Skeletal muscle tissue (tissue), 4 donors: Measurements from ENCODE around the gene KNDC1. TPM values are rescaled to one million over a fixed set of nuclear protein-coding genes. Genes with fewer than 3 reads are reported as not detected.

Experiments
- H3K27ac ChIP-seq: one replicate; pipeline ENCODE4 v1.7.0; 2013; ENCODE audit warnings: mild to moderate bottlenecking, low read depth, low read length, inconsistent platforms
- H3K27me3 ChIP-seq, 3 donors: one replicate each; pipeline ENCODE4 v1.7.0; 2013; ENCODE audit warnings: low read length in 3 of 3; ENCODE audit not compliant: control insufficient read depth in 3 of 3, insufficient read depth in 3 of 3
- H3K36me3 ChIP-seq, 3 donors: one replicate each; pipeline ENCODE4 v1.7.0; 2013; ENCODE audit warnings: low read length in 3 of 3; ENCODE audit not compliant: control insufficient read depth in 3 of 3, insufficient read depth in 3 of 3
- H3K4me1 ChIP-seq, 3 donors: one replicate each; pipeline ENCODE4 v1.7.0; 2013; ENCODE audit warnings: low read length in 3 of 3, mild to moderate bottlenecking in 3 of 3; ENCODE audit not compliant: control insufficient read depth in 3 of 3, insufficient read depth in 3 of 3
- H3K4me3 ChIP-seq, 3 donors: one replicate each; pipeline ENCODE4 v1.7.0; 2013; ENCODE audit warnings: low read length in 3 of 3
- H3K9ac ChIP-seq, 3 donors: one replicate each; pipeline ENCODE4 v1.7.0; 2013; ENCODE audit warnings: low read length in 3 of 3, mild to moderate bottlenecking in 3 of 3, moderate library complexity in 2 of 3, low read depth in 1 of 3
- H3K9me3 ChIP-seq, 3 donors: one replicate each; pipeline ENCODE4 v1.7.0; 2013; ENCODE audit warnings: low read length in 3 of 3; ENCODE audit not compliant: control insufficient read depth in 3 of 3
- total RNA-seq: library from RNA; depleted of rRNA; stranded (reverse); fragments of >200 nt; gene quantifications from one replicate; pipeline ENCODE4 v1.2.3, GENCODE V29; 2014
- donor health status: Osteomylitis.

Gene KNDC1
- total RNA-seq, 1 donor from 2014 or later = 0.52 TPM

DNA sequence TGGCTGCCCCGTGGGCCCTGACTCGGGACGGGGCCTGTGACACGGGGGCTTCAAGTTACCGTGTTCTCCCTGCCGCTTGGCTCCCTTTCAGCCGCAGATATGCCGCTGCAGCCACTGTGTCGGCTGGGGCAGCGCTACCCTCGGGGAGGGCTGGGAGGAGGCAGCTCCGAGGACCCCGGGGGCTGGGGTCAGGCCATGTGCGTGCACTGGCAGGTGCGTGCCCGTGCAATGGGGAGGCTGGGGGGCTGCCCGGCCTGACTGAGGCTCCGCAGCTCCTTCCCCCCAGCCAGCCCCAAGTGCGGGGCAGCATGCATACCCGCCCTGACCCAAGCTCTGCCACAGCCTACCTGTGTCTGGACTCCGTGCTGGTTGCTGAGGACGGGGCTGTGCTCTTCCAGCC, 29.2 kb downstream of the KNDC1 start:
- no peak overlapping the region for H3K4me3 ChIP-seq
- no peak overlapping the region for H3K9ac ChIP-seq
- no peaks in the 10 kb centered on the region for H3K36me3 ChIP-seq
- no peaks in the 10 kb centered on the region for H3K4me1 ChIP-seq
- no peaks in the 10 kb centered on the region for H3K9me3 ChIP-seq
- H3K27me3 ChIP-seq = peaks cover 28 to 46% (median 38%) of the 10 kb centered on the region in 3 donors
- H3K27ac ChIP-seq = no peak overlapping the region

DNA sequence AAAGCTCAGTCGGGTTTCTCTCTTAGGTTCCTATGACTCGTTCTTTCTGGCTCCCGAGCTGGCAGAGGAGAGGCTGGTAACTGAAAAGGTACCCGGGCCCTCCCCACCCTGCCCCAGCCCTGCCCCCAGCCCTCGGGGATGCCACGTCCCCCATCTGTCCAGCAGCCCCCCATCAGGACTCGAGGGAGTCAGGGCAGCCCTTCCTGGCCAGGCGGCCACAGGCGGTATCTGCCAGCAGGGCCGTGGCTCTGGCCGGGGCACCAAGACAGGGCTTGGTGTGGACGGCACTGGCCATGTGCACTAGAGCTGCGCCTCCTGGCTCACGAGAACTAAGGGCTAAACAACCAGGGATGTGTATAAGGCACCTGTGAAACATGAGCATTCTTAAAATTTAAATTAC, 29.7 kb downstream of the KNDC1 start:
- peaks cover 24 to 42% (median 38%) of the 10 kb centered on the region in 3 donors for H3K27me3 ChIP-seq
- no peaks in the 10 kb centered on the region for H3K36me3 ChIP-seq
- no peaks in the 10 kb centered on the region for H3K9me3 ChIP-seq

DNA sequence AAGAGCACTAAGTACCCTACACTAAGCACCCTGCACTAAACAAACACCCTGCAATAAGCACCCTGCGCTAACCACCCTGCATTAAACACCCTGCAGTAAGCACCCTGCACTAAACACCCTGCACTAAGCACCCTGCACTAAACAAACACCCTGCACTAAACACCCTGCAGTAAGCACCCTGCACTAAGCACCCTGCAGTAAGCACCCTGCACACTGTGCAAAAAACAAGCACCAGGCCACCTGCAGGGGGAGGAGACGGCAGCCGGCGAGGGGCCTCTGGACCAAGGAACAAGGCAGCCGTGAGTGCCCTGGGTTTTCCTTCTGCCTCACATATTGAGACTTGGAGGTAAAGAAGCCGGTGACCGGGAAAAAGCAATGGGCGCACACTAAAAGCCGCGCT, 30.2 kb downstream of the KNDC1 start:
- Histone ChIP-seq H3K27ac (no peak overlapping the region), H3K4me3 (no peak overlapping the region), H3K9me3 (no peaks in the 10 kb centered on the region), H3K4me1 (no peaks in the 10 kb centered on the region), H3K36me3 (no peaks in the 10 kb centered on the region), H3K9ac (no peak overlapping the region), H3K27me3 (peaks cover 24 to 38% (median 36%) of the 10 kb centered on the region in 3 donors)

More for the DNA sequence above, 29.7 kb downstream of the KNDC1 start:
- Histone ChIP-seq H3K4me3 (no peak overlapping the region), H3K9ac (no peak overlapping the region), H3K4me1 (no peaks in the 10 kb centered on the region), H3K27ac (no peak overlapping the region)

DNA sequence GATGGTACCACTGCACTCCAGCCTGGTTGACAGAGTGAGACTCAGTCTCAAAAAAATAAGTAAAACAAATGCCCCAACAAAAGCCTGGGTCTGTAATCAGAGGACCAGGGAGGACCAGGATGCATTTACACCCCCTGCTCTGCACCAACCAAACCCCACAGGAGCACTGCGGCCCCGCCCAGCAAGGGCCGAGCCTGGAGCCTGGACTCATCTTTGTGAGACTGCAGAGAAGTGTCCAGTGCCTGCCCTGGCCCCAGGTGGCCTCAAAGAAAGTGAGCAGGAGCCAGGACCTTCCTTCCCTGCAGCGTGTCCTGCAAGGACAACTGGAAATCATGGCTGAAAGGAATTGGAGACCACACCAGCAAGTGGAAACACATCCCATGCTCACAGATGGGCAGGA, 31.6 kb downstream of the KNDC1 start:
- H3K27ac ChIP-seq = no peak overlapping the region
- H3K36me3 ChIP-seq = no peaks in the 10 kb centered on the region
- H3K4me1 ChIP-seq = no peaks in the 10 kb centered on the region
- H3K27me3 ChIP-seq = peaks cover 18 to 33% (median 31%) of the 10 kb centered on the region in 3 donors
- no peak overlapping the region for H3K4me3 ChIP-seq
- no peak overlapping the region for H3K9ac ChIP-seq
- no peaks in the 10 kb centered on the region for H3K9me3 ChIP-seq

DNA sequence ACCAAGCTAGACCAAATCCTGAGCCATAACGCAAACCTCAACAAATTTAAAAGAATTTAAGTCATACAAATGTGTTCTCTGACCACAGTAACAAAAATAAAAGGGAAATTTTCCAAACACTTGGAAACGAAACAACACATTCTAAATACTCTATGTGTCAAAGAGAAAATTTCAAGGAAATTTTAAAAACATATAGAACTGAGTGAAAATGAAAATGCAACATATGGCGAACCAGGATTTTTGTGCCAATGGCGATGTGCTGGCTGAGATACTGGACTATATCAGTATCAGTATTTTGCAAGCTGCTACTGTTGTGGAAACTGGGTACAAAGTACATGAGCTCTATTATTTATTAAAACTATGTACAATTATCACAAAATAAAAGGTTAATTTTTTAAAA, 34.1 kb downstream of the KNDC1 start:
- Histone ChIP-seq H3K4me3 (no peak overlapping the region), H3K27me3 (peaks cover 4 to 15% (median 12%) of the 10 kb centered on the region in 3 donors), H3K9me3 (no peaks in the 10 kb centered on the region), H3K9ac (no peak overlapping the region), H3K27ac (no peak overlapping the region), H3K4me1 (no peaks in the 10 kb centered on the region), H3K36me3 (no peaks in the 10 kb centered on the region)

DNA sequence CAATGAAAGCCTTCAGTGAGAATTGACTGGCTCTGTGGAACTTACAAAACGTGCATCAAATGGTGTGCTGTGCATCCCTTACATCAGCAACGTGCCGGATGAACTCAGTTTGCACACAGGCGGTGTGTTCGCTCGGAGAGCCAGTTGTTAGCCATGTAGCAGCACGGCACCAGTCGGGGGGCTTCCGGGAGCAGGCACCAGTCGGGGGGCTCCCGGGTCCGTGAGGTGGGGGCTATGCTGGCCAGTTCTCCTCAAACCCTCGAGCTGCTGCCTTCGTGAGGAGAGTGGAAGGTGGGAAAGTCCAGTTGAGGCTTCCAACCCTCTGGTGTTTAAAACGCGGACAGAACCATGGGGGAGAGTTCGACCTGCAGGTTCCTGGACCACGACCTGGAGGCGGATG, 35.1 kb downstream of the KNDC1 start:
- Histone ChIP-seq H3K27ac (no peak overlapping the region), H3K9me3 (no peaks in the 10 kb centered on the region), H3K4me1 (no peaks in the 10 kb centered on the region), H3K4me3 (no peak overlapping the region), H3K9ac (no peak overlapping the region), H3K27me3 (peaks cover 0 to 10% (median 5%) of the 10 kb centered on the region in 3 donors), H3K36me3 (no peaks in the 10 kb centered on the region)

DNA sequence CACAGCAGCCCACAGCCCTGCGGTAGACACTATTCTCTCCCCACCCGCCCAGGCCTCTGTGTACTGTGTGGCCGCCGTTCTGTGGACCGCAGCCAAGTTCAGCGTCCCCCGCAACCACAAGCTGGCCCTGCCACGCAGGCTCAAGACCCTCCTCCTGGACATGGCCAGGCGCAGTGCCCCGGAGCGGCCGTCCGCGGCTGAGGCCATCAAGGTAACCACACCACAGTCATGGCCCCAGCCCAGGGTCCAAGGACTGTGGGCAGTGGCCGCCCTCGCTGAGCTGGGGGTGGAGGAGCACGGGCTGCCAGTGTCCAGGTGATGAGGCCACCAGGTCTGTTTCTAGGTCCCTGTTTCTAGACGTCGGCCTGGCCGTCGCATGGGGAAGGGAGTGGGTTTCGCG, 35.6 kb downstream of the KNDC1 start:
- Histone ChIP-seq H3K9ac (no peak overlapping the region), H3K4me1 (no peaks in the 10 kb centered on the region), H3K27me3 (peaks cover 0 to 7% (median 3%) of the 10 kb centered on the region in 3 donors), H3K27ac (no peak overlapping the region), H3K4me3 (no peak overlapping the region), H3K36me3 (no peaks in the 10 kb centered on the region), H3K9me3 (no peaks in the 10 kb centered on the region)

DNA sequence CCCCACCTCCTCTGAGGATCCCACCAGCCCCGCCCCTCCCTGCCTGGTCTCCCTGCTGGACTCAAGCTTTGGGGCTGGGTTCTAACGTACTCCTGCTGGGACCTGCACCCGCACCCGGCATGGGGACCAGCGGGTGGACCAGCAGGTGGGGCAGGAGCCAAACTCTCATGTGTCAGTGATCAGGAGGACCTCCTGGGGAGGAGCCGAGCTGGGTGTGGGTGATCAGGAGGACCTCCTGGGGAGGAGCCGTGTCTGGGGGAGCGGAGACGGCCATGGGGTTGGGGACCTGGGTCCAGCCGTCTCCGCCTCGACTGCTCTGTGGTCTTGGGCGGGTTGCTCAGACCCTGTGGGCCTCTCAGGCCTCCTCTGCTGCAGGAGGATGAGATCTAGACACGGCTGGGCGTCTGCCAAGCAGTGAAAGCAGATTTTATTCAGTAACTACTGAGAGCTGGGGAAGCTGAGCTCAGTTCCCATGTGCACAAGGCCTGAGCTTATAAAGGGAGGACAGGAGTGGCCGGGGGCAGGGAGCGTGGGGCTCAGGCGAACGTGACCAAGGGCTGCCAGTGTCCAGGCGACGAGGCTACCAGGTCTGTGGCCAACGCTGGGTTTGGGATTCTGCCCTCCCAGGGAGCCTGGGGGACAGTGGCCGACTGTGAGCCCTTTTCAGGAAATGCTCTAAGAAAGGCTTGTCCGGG, 36.3 kb downstream of the KNDC1 start:
- H3K4me3 ChIP-seq = no peak overlapping the region
- H3K9me3 ChIP-seq = no peaks in the 10 kb centered on the region
- peaks cover 0 to 7% (median 6%) of the 10 kb centered on the region in 3 donors for H3K27me3 ChIP-seq
- H3K27ac ChIP-seq = no peak overlapping the region
- no peak overlapping the region for H3K9ac ChIP-seq
- H3K36me3 ChIP-seq = no peaks in the 10 kb centered on the region
- H3K4me1 ChIP-seq = no peaks in the 10 kb centered on the region

DNA sequence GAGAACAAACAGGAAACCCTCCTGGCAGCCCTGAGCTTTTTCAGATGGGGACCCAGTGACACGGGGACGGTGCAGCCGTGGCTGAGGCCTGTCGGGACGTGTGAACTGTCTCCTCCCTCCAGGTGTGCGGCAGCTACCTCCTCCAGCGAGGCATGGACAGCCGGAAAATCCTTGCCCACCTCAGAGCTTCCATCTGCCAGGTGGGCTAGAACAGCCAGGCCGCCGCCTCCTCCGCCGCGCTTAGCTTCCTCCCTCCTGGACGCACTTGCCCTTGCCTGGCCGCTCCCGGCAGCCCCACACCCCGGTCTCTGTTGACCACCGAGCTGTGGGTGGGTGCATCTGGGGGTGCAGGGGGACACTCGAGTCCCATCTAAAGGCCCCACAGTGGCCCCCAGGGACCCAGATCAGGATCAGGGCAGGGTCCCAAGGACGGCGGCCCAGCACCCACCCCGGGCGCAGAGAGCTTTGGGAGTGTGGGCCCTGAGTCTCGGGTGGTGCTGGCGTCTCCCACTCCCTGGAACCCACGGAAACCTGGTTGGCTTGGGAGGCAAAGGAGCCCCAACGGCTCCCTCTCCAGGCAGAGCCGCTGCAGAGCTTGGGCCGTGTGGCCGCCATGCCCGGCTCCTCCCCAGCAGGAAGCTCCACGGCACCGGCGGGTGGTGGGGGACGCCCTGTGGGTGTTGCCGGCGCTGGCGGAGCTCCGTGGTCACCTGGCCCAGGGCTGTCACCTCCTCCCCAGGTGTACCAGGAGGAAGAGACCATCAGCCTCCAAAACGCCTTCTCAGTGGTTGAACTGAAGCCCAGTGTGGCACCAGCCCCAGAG, 37.1 kb downstream of the KNDC1 start:
- Histone ChIP-seq H3K27ac (no peak overlapping the region), H3K9ac (no peak overlapping the region), H3K27me3 (peaks cover 0 to 14% (median 9%) of the 10 kb centered on the region in 3 donors), H3K36me3 (no peaks in the 10 kb centered on the region), H3K4me3 (no peak overlapping the region), H3K9me3 (no peaks in the 10 kb centered on the region), H3K4me1 (no peaks in the 10 kb centered on the region)

DNA sequence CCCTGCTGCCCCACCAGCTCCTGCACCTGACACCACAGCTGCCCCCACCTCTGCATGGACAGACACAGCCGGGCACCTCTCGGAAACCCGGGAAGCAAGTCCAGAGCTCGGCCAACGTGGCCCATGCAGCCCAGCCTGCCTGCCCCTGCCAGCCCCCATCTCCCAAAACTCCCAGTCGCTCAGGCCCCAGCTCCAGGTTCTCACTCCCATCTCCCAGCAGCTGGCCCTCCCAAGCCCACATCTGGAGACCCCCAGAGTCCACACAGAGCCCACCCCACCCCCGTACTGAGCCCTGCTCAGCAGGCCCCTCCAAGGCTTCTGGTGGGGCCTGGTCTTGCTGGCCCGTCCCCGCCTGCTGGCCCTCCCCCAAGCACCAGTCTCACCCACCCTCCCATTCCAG, 37.8 kb downstream of the KNDC1 start:
- H3K4me3 ChIP-seq = no peak overlapping the region
- no peak overlapping the region for H3K27ac ChIP-seq
- H3K9ac ChIP-seq = no peak overlapping the region
- no peaks in the 10 kb centered on the region for H3K36me3 ChIP-seq
- no peaks in the 10 kb centered on the region for H3K9me3 ChIP-seq
- H3K27me3 ChIP-seq = peaks cover 0 to 14% (median 11%) of the 10 kb centered on the region in 3 donors
- no peaks in the 10 kb centered on the region for H3K4me1 ChIP-seq
